DND-41 (cell line): ENCODE measurements around the gene MAPK12.

Experiments used
- ATAC-seq: fragments of 200-7000 bp; cut with Tn5 transposase; 3 replicates; pipeline ENCODE4 v1.9.1; 2021; ENCODE audit warnings: low read depth; ENCODE audit not compliant: insufficient read depth
- DNase-seq: peaks from one replicate; pipeline ENCODE4 v3.0.0-alpha.2; 2020
- H2AFZ ChIP-seq: 2 replicates; pipeline ENCODE4 v1.6.0; 2012; ENCODE audit warnings: low read depth, low read length
- H3K27ac ChIP-seq: 2 replicates; pipeline ENCODE4 v1.5.1; 2012; ENCODE audit warnings: low read length, inconsistent platforms
- H3K27me3 ChIP-seq: fragments of 200-600 bp; sonication (generic); 2 replicates; pipeline ENCODE4 v1.6.0; 2012; ENCODE audit warnings: low read length, mild to moderate bottlenecking, inconsistent platforms; ENCODE audit not compliant: insufficient read depth, poor library complexity
- H3K36me3 ChIP-seq: 2 replicates; pipeline ENCODE4 v1.5.1; 2012; ENCODE audit warnings: low read length, inconsistent platforms; ENCODE audit not compliant: insufficient read depth
- H3K4me1 ChIP-seq: 2 replicates; pipeline ENCODE4 v1.5.1; 2012; ENCODE audit warnings: mild to moderate bottlenecking, low read length; ENCODE audit not compliant: insufficient read depth
- H3K4me2 ChIP-seq: 2 replicates; pipeline ENCODE4 v1.6.0; 2012; ENCODE audit warnings: mild to moderate bottlenecking, moderate library complexity, low read length, inconsistent platforms; ENCODE audit not compliant: insufficient read depth
- H3K4me3 ChIP-seq, 2 experiments: fragments of 200-600 bp in 1 of 2; shearing (Covaris generic) in 1 of 2; 2 replicates each; pipeline ENCODE4 v1.5.1; 2012 to 2016; ENCODE audit warnings: inconsistent platforms in 2 of 2, low read length in 2 of 2, mild to moderate bottlenecking in 2 of 2, low read depth in 1 of 2, moderate library complexity in 1 of 2
- H3K79me2 ChIP-seq: 2 replicates; pipeline ENCODE4 v1.6.0; 2012; ENCODE audit warnings: low read length, inconsistent platforms; ENCODE audit not compliant: insufficient read depth
- H3K9ac ChIP-seq: 2 replicates; pipeline ENCODE4 v1.6.0; 2012; ENCODE audit warnings: low read depth, mild to moderate bottlenecking, inconsistent platforms, low read length, moderate library complexity
- H3K9me3 ChIP-seq: 2 replicates; pipeline ENCODE4 v1.5.1; 2012; ENCODE audit warnings: low read length, moderate library complexity, mild to moderate bottlenecking, inconsistent platforms; ENCODE audit not compliant: insufficient read depth, severe bottlenecking
- H4K20me1 ChIP-seq: 2 replicates; pipeline ENCODE4 v1.6.0; 2012; ENCODE audit warnings: low read length; ENCODE audit not compliant: insufficient read depth
- EZH2 ChIP-seq: IDR thresholded peaks from 3 replicates; pipeline ENCODE4 v1.6.1; 2012; ENCODE audit warnings: borderline replicate concordance, low read depth, mild to moderate bottlenecking, moderate library complexity, low read length, inconsistent platforms; ENCODE audit not compliant: severe bottlenecking
- TF ChIP-seq, protein P1 (sequence below): IDR thresholded peaks from 2 replicates; pipeline ENCODE4 v1.5.1; 2012; ENCODE audit warnings: borderline replicate concordance, low read length, moderate library complexity, mild to moderate bottlenecking; ENCODE audit not compliant: poor library complexity, severe bottlenecking; ENCODE audit errors: extremely low read depth

Gene MAPK12

DNA sequence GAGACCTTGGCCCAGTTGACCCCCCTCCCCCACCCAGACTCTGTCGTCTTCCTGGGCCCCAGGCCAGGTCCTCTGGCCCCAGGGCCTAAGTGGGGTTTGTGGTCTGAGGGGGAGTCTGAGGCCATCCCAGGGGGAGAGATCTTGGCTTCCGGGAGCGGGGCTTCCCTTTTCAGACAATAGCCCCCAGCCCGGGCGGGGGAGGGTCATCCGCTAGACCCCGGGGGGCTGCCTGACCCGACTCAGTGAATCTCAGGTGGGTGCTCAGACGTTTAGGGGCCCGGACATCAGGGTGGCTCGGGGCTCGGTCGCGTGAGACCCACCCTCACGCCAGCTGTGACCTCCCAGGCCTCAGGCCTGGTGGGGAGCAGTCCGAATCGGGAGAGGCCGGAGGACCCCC, 8.1 kb upstream of the MAPK12 start:
- Histone ChIP-seq H3K27ac (peak overlapping the region; percentile 7; the same call in 1 of the 2 replicates), H3K9ac (peak overlapping the region; percentile 59), H3K4me3 (peak overlapping the region; percentile 26 to 62; a peak in 3 of 4 replicates), H3K9me3 (no peaks in the 10 kb centered on the region), H2AFZ (peak overlapping the region; percentile 64; the same call in 1 of the 2 replicates), H3K4me2 (peak overlapping the region; percentile 71), H3K4me1 (peaks cover 28% of the 10 kb centered on the region), H3K27me3 (peaks cover 15% of the 10 kb centered on the region), H3K36me3 (no peaks in the 10 kb centered on the region), H4K20me1 (peaks cover 12% of the 10 kb centered on the region), H3K79me2 (no peaks in the 10 kb centered on the region)
- DNase-seq, result no peak
- no peak for ATAC-seq
- TF ChIP-seq, protein P1, sequence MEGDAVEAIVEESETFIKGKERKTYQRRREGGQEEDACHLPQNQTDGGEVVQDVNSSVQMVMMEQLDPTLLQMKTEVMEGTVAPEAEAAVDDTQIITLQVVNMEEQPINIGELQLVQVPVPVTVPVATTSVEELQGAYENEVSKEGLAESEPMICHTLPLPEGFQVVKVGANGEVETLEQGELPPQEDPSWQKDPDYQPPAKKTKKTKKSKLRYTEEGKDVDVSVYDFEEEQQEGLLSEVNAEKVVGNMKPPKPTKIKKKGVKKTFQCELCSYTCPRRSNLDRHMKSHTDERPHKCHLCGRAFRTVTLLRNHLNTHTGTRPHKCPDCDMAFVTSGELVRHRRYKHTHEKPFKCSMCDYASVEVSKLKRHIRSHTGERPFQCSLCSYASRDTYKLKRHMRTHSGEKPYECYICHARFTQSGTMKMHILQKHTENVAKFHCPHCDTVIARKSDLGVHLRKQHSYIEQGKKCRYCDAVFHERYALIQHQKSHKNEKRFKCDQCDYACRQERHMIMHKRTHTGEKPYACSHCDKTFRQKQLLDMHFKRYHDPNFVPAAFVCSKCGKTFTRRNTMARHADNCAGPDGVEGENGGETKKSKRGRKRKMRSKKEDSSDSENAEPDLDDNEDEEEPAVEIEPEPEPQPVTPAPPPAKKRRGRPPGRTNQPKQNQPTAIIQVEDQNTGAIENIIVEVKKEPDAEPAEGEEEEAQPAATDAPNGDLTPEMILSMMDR, result no peak
- no peak for TF ChIP-seq EZH2

DNA sequence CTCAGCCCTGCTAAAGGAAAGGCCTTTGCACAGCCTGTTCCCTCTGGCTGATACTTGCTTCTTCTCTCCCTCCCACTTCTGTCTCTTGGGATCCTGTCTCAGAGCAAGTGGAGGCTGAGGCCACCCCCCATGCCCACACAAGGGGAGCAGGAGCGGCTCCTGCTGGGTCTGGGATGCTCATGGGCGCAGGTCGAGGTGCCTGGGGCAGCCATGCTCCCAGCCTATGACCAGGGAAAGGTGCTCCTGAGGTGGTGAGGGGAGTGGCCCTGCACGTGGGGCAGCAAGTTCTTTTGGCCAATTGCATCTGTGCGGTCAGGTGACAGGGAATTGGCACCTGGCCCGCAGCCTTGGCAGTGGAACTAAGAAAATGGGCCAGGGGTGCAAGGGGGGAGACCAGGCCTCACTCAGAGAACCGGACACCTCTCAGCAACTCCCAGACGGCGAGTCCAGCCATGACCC, 7.2 kb upstream of the MAPK12 start:
- ATAC-seq, result no peak
- no peak overlapping the region for H3K9ac ChIP-seq
- peaks cover 28% of the 10 kb centered on the region for H3K4me1 ChIP-seq

DNA sequence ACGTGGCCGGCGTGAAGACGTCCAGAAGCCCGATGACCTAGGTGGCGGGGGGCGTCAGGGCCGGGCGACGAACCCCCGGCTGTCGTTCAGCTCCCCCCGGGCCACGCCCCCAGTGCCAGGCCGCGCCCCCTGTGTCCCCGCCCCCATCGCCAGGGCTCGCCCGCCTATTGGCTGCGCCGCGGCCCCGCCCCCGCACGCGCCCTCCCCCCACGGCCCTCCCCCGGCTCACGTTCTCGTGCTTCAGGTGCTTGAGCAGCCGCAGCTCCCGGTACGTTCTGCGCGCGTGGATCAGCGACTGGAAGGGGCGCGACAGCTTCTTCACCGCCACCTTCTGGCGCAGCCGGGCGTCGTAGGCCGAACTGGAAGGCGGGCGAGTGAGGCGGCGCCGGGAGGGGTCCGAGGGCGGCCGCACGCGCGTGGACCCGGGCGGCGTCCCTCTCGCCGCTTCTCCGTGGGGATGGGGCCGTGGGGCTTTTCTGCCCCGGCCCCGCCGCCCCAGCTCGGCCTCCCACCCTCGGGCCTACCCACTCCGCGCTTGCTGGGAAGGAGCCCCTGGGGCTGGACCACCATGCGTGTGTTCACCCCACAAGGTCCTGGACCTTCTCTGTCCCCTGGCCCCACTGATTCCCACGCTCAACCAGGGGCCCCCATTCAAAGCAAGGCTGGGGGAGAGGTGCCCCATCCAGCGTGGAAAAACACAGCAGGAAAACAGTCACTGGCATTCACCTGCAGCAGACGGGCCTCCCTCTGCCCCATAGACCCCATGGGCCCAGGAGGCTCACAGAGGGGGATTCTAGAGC, 6.3 kb upstream of the MAPK12 start:
- Histone ChIP-seq H3K9me3 (no peaks in the 10 kb centered on the region), H3K27ac (no peak overlapping the region), H3K9ac (no peak overlapping the region), H2AFZ (no peak overlapping the region), H3K4me3 (no peak overlapping the region), H3K27me3 (peaks cover 15% of the 10 kb centered on the region), H3K79me2 (no peaks in the 10 kb centered on the region), H3K4me2 (0 out of 2 replicates have a peak overlapping the region, but pooled peaks have one; percentile 71), H3K4me1 (peaks cover 28% of the 10 kb centered on the region), H3K36me3 (no peaks in the 10 kb centered on the region), H4K20me1 (peaks cover 15% of the 10 kb centered on the region)
- no peak for DNase-seq
- ATAC-seq, result no peak
- TF ChIP-seq EZH2, result no peak
- TF ChIP-seq, protein P1, result no peak

More for the DNA sequence above, 7.2 kb upstream of the MAPK12 start:
- H3K9me3 ChIP-seq, result no peaks in the 10 kb centered on the region
- TF ChIP-seq EZH2, result no peak
- TF ChIP-seq, protein P1, result no peak
- H3K27me3 ChIP-seq, result peaks cover 15% of the 10 kb centered on the region
- no peak overlapping the region for H2AFZ ChIP-seq
- peaks cover 14% of the 10 kb centered on the region for H4K20me1 ChIP-seq
- H3K4me2 ChIP-seq, result peak overlapping the region; percentile 71; the same call in 1 of the 2 replicates
- no peak for DNase-seq
- no peak overlapping the region for H3K4me3 ChIP-seq
- no peak overlapping the region for H3K27ac ChIP-seq
- H3K79me2 ChIP-seq, result no peaks in the 10 kb centered on the region
- no peaks in the 10 kb centered on the region for H3K36me3 ChIP-seq
